IPS DF 4.7 (cell line): ENCODE data around the gene NAPA.

Experiments
- DNase-seq: peaks from one replicate; pipeline ENCODE4 v3.0.0-alpha.2; 2013; ENCODE audit warnings: low spot score; ENCODE audit errors: extremely low read depth

Gene NAPA

DNA sequence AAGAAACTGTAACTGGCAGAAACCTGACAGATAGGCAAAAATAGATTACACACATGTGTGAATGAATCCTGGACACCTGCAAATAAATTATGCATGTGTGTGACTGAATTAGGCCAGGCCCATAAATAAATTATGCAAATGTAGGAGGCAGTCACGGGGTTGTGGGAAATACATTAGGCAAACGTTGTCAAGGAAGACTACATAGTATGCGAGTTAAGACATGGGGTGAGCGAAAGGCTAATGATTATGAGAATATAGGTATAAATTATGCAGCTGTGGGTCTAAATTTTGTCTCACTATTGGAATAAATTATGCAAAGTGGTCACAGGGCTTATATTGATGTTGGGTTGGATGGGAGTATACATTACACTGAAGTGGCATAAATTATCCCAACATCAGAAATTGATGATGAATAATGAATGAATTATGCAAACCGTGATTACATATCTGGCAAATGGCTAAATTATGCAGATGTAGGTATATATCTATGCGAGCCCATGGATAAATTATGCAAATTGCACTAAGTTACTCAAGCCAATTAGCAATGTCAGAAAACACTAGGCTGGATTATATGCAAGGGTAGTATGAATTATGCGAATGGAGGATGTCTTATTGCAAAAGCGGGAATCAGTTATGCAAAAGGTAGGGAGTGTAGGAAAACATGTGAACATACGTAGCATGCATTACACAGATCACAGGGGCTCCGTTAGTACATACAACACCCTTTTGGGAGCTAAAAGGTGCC lies 50.0 kb downstream of the NAPA start:
- no peak for DNase-seq

DNA sequence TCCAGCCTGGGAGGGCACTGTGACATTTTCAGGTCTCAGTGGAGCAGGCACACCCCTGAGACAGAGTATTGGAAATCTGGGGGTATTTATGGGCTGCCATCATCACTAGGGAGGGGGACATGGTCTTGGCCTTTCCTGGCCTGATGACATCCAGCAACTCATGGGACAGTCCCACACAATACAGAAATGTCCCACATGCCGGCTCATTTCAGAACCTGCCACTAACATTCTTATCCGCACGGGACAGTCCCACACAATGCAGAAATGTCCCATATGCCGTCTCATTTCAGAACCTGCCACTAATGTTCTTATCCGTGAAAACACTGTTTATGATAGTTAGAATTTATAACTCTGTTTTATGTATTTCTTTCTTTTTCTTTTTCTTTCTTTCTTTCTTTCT lies 53.0 kb downstream of the NAPA start:
- no peak for DNase-seq

GRCh38 chr19:47459477-47459876 lies 55.4 kb downstream of the NAPA start:
- no peak for DNase-seq

DNA sequence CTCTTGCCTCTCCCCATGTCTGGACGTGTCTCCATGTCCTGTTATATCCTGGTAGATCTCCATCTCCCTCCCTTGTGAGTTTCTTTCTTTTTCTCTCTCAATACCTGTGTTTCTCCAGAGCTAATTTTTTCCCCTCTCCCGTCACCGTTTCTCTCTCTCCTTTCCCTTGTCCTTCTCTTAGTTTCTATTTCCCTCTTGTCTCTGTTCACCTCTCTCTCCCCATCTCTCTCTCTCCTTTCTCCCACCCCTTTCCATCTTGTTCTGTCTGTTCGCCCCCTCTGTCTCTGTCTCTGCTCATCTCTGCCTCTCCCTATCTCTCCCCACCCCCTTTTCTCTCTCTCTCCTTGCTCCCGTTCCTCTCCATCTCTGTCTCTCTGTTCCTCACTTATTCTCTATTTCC lies 56.2 kb downstream of the NAPA start:
- DNase-seq: no peak

- no peak for DNase-seq
Observed at GRCh38 chr19:47456721-47457474, 58.0 kb downstream of the NAPA start.

DNA sequence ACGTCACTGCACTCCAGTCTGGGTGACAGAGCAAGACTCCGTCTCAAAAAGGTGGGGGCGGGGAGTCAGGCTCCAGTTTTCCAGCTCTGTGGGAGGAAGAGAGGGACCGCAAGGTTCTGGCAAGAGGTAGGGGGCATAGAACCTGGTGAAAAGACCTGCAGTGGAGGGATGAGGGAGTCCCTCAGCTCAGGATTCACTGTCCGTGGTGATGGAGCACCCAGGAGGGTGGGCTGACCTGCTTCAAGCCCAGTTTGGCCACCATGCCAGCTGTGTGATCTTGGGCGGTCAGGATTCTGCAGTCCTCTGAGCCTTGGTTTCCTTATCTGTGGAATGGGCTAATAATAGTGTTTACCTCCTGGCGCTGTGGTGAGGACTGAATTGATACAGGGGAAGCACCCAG lies 64.4 kb downstream of the NAPA start:
- DNase-seq: no peak

- no peak for DNase-seq
Observed at GRCh38 chr19:47448360-47448727, 66.5 kb downstream of the NAPA start.

DNA sequence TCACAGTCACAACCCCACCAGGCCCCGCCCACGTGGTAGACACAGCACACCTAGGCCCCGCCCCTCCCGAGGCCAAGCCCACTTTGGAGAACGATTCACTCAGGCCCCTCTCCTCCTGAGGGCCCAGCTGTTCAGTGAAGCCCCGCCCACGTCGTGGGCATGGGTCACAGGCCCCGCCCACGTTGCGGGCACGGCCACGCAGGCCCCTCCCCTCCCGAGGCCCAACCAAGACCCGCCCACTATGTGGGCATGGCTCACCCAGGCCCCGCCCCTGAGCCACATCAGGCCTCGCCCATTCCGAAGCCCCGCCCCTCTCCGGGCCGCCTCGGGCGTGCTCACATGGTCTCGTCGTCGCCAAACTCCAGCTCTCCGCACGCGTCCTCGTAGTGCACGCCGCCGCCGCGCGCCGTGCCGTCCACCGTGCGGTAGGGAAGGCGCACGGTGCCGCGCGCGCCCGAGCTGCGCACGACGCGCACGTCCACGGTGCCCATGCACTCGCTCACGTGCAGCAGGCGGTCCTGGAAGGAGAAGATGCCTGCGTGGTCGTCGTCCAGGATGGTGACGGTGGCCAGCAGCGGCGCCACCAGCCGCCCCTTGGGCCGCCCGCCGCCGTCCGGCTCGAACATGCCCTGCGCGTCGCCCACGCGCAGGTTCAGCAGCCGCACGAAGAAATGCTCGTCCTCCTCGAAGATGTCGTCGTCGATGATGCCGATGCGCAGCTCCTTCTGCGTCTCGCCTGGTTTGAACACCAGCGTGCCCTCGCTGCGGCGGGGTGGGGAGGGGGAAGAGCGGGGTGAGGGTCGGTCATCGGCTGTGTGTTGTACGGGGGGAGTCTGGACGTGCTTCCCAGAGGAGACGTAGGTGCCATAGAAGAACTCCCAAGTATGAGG lies 67.1 kb downstream of the NAPA start:
- DNase-seq: no peak

- no peak for DNase-seq
Observed at GRCh38 chr19:47446534-47447469, 68.1 kb downstream of the NAPA start.

DNA sequence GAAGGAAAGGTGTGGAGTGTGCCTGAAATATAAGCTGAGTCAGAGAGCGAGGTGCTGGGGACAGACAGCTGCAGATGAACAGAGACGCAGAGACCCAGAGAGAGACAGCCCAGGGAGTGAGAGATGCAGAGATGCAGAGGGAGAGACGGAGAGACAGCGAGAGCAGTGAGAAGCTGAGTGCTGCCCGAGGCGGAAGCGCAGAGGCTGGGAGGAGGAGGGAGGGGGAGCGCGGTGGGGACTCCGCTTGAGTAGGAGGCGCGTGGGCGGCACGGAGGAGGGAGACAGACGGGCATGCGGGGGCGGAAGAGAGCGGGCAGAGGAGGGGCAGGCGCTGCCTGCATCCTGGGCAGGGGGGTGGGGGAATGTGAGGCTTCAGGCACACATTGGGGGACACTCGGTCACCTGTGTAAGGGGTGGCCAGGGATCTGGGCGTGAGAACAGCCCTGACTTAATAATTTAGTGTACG lies 68.9 kb downstream of the NAPA start:
- no peak for DNase-seq

DNA sequence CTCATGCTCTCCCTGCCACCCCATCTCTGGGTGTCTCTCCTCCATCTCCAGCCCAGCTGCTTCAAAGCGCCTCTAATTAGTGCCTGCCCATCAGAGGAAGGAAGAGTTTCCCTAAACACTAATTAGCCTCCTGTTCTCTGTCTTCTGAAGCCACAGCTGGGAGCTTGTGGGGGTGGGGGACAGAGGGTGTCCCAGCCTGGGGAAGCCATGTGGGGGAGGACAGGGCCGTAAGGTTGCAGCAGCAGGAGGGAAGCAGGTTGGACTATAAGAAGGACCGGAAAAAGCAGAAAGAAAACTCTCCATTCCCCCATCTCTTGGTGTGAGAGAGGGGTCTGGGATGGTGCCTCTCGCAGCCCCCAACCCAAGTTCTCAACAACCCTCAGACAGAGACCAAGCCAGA lies 69.3 kb downstream of the NAPA start:
- no peak for DNase-seq

- DNase-seq: no peak
Observed at GRCh38 chr19:47444388-47444821, 70.5 kb downstream of the NAPA start.

DNA sequence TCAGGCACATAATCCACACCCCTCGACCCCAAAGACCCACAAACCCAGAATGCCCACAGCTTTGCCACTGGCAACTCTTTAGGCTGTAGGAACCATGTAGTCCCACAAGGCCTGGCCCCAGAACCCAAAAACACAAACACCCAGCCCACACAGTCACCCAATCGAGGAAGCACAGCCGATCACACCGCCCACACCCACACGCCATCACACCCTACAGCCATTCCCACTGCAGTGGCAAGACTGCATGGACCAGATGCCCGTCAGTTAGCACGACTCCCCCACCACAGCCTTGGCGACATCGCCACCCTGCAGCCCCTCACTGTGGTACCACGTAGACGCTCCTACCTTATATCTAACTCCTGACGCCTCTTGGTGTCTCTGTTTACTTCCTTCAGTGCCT lies 71.5 kb downstream of the NAPA start:
- no peak for DNase-seq

DNA sequence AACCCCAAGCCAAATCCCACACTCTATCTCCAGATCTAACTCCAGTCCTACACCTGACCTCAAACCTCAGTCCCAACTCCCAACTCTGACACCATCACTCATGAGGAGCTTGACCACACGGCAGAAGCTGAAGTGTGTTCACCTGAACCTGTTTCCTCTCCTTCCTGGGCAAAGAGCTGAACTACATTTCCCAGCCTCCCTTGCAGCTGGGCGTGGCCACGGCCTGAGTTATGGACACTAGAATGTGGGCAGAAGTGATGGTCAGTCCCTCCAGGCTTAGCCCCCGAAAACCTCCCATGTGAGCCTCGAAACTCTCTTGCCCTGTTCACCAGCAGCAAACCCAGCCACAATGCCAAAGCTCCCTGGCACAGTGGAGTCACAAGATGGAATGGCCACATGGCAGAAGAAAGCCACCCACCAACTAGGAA lies 76.1 kb downstream of the NAPA start:
- no peak for DNase-seq
